Forelimb muscle (tissue), 1 donor: ENCODE results near the gene PDXP. TPM values are rescaled to one million over a fixed set of nuclear protein-coding genes. Genes with fewer than 3 reads are reported as not detected.

Experiments used
- DNase-seq: peaks from one replicate; pipeline ENCODE4 v3.0.0-alpha.2; 2013; ENCODE audit warnings: low read depth
- polyA plus RNA-seq: library from polyadenylated mRNA; unstranded; fragments of 120-200 nt; gene quantifications from one replicate; pipeline ENCODE4 v1.2.1, GENCODE V29; 2013; ENCODE audit not compliant: insufficient read length

The PDXP gene
- polyA plus RNA-seq, 1 donor, result 17.3 TPM

DNA sequence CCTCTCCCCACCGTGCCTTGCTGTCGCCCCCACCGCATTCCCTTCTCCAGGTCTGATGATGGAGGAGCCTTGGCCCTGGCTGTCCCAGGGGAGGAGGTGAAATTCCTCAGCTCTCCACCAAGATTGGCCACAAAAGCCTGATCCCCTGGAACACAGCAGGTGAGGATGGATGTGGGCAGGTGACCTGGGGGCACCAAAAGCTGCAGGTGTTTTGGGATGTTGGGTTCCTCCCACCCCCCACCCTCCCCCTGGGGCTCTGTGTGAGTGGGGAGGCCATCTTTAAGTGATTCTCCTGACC lies 39.0 kb downstream of the PDXP start:
- DNase-seq, result no peak

DNA sequence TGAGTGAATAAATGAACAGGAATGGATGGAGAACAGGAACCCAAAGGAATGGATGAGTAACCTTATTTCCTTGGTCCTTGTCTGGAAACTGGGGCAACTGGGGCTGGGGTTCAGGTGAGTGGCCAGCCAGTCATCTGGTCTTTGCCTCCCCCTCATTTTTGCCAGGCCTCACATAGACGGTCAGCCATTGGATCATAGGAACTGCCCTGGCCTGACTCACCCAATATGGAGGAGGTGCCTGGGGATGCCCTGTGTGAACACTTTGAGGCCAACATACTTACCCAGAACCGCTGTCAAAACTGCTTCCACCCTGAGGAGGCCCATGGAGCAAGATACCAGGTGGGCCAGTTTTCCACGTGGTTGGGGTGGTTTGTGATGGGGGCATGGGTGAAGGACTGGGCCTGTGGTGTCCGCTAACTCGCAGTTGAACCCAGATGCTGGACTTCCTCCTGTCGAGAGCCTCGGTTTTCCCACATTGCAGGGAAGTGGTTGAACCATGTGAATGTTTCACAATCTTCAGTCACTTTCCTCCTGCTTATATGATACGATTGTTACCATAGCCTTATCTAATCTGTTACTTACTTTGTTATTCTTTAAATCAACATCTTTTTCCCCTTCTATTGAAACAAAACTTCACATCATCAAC lies 42.7 kb downstream of the PDXP start:
- no peak for DNase-seq

DNA sequence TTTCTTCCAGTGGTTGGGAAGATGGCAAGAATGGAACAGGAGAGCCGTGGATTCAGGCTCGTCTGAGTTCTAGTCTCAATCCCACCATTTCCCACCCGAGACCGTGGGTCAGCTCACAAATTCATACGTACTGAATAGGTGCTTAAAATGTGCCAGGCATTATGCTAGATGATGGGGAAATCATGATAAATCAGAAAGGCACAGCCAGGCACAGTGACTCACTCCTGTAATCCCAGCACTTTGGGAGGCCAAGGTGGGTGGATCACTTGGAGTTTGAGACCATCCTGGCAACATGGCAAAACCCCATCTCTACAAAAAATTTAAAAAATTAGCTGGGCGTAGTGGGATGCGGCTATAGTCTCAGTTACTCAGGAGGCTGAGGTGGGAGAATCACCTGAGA lies 45.4 kb downstream of the PDXP start:
- no peak for DNase-seq

DNA sequence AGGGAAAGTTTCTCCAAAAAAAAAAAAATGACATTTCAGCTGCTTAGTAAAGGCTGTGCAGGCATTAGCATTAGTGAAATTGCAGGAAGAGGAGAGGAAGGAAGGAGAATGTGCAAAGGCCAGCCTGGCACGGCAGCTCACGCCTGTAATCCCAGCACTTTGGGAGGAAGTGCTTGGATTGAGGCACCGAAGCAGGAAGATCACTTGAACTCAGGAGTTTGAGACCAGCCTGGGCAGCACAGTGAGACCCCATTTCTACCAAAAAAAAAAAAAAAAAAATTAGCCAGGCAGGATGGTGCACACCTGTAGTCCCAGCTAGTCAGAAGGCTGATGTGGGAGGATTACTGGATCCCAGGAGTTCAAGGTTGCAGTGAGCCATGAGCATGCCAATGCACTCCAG lies 46.1 kb downstream of the PDXP start:
- no peak for DNase-seq

DNA sequence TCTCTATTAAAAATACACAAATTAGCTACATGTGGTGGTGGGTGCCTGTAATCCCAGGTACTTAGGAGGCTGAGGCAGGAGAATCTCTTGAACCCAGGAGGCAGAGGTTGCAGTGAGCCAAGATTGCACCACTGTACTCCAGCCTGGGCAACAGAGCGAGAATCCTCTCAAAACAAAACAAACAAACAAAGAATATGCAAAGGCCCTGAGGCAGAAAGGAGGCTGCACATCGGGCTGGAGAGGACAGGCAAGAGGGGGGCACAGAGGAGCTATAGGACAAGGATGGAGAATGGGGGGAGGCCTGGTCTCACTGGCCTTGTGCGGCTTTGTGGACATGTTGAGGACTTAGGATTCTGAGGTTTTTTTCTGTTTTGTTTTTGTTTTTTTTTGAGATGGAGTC lies 46.7 kb downstream of the PDXP start:
- no peak for DNase-seq

DNA sequence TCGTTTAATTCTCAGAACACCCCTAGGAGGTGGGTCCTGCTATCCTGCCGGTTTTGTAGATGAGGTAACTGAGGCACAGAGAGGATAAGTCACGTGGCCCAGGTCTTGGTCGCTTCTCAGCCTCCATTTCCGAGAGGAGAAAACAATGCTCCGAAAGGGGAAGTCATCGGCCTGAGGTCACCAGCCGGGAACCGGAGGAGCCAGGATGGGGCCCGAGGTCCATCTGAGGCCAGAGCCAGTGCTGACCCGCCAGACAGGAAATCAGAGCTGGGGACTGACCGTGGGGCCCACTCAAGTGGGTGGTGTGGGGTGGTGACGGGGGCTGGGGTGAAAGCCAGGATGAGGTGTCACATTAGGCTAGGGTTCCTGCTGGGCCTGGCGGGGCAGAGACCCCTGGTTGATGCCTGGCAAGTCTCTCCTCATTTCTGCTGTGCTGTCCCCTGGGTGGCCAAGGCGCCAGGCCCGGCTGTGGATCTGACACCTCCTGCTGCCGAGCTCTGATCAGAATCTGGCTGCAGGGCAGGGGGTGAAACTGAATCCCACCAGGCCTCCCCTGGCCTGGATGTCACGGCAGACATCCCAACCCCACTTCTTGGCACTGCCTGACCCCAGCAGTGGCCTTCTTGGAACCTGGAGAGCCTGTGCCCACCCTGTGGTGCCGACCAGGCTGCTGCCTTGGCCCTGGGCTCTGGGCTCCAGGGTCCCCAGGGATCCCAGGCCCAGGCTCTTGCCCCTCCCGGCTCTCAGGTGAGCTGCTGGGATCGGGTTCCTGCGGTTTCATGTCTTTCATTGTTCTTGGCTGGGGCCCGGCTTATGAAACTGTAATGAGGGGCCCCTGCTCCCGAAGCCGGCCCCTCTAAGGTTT lies 50.3 kb downstream of the PDXP start:
- no peak for DNase-seq

DNA sequence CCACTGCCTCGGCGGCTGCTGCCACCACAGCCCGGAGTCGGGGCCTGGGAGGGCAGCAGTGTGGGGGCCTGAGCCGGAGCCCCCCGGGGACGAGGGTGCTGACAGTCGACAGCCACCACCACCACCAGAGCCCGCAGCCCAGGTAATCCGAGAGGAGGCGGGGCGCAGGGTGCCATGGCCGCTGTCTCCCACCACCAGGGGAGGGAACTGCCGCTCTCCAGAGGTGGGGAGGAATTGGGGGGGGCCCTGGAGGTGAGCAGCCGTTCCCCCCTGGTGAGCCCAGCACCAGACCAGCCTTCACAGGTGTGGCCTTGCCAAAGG lies 50.9 kb downstream of the PDXP start:
- DNase-seq, result no peak

DNA sequence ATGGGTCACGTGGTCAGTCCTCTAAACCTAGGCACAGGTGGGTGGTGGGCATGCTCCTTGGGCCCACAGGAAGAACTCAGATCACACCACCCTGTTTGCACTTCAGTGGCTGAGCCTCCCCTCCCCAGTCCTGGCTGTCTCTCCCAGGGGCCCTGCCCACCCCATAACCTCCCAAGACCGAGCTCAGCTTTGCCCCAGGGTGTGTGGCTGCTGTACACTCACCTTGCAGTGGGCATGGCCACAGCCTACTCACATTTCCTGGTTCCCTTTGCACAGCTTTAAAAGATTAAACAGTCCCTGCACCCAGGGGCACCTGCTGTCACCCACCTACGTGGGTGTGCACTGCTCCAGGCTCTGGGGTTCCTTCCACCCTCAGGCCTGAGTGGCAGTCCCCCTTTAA lies 52.2 kb downstream of the PDXP start:
- no peak for DNase-seq

DNA sequence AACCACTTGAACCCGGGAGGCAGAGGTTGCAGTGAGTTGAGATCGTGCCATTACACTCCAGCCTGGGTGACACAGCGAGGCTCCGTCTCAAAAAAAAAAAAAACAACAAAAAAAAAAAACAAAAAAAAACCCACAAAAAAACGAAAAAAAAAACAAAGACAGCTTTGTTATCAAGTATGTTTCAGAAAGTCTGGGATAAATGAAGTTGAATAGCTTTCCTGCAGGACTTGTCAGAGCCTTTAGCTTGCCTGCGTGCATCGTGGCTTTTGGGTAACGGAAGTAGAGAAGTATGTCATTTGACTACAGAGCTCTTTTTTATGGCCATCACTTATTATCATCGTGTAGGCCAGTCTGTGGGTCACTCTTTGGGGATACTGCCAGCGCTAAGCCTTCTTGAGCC lies 53.0 kb downstream of the PDXP start:
- no peak for DNase-seq

DNA sequence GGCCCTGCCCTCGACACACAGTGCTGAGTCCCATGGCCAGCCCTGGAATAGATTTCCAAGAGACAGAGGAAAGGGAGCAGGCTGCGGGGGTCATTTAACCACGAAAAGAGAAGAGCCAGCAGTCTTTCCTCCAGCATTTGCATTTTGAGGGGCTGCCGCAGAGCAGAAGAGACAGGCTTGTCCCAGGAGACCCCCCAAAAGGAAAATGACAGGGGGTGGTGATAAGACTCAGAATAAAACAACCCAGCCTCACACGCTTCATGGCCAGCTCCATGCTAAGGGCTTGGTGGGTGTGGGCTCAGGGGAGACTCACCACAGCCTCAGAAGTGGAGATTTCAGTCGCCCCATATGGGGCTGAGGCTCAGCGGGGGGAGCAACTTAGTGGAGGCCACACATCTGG lies 55.2 kb downstream of the PDXP start:
- DNase-seq, result no peak

DNA sequence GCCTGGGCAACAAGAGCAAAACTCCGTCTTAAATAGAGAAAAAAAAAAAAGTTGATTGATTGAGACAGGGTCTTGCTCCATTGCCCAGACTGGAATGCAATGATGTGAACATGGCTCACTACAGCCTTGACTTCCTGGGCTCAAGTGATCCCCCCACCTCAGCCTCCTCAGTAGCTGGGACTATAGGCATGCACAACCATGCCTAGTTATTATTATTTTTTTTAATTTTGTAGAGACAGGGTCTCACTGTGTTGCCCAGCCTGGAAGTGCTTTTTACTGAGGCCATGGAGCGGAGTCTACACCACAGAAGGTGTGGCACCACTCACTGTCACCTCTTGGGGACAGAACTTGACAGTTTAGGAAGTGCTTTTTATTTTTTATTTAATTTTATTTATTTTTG lies 56.1 kb downstream of the PDXP start:
- no peak for DNase-seq

DNA sequence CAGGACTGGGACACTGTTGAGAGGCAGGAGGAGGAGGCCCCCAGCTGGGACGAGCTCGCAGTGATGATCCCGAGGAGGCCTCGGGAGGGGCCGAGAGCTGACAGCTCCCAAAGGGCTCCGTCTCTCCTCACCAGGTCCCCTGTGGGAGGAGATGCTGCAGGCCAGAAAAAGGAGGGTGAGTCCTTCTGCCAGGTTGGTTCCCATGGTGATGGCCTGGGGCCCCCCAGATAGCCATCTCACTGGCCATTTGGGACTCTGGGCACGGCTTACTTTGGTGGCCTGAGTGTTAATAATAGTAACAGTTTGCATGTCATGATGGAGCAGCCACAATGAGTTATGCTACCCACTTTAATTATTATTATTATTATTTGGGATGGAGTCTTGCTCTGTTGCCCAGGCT lies 57.2 kb downstream of the PDXP start:
- no peak for DNase-seq

Other genes starting within 250 kb of the PDXP start
- 1.4 TPM for gene ELFN2, start 231.2 kb upstream of the PDXP start, polyA plus RNA-seq
- gene MFNG, start 172.3 kb upstream of the PDXP start, polyA plus RNA-seq, result 7.3 TPM
- gene CARD10, start 139.3 kb upstream of the PDXP start, polyA plus RNA-seq, result 10.8 TPM
- gene CDC42EP1, start 98.2 kb upstream of the PDXP start, polyA plus RNA-seq, result 35.3 TPM
- 0.56 TPM for gene LGALS2, start 78.6 kb upstream of the PDXP start, polyA plus RNA-seq
- gene GGA1, start 49.9 kb upstream of the PDXP start, polyA plus RNA-seq, result 44.8 TPM
- 10.5 TPM for gene SH3BP1, start 19.1 kb upstream of the PDXP start, polyA plus RNA-seq
- 1,611 TPM for gene LGALS1, start 16.9 kb downstream of the PDXP start, polyA plus RNA-seq
- gene NOL12, start 27.6 kb downstream of the PDXP start, polyA plus RNA-seq, result 15.9 TPM
- gene TRIOBP, start 38.3 kb downstream of the PDXP start, polyA plus RNA-seq, result 39.9 TPM
- 5.9 TPM for gene GCAT, start 149.2 kb downstream of the PDXP start, polyA plus RNA-seq
- gene GALR3, start 164.7 kb downstream of the PDXP start, polyA plus RNA-seq, result 0.11 TPM
- gene ANKRD54, start 185.6 kb downstream of the PDXP start, polyA plus RNA-seq, result 10.8 TPM
- gene EIF3L, start 190.7 kb downstream of the PDXP start, polyA plus RNA-seq, result 1,359 TPM
- gene MICALL1, start 247.6 kb downstream of the PDXP start, polyA plus RNA-seq, result 47.2 TPM